GM18505 (cell line): ENCODE measurements around the gene GSN.

ENCODE experiments used
- ATAC-seq: cut with Tn5 transposase; IDR thresholded peaks from one replicate; pipeline ENCODE4 v1.9.1; 2021; ENCODE audit not compliant: unreplicated experiment
- POLR2A ChIP-seq: IDR thresholded peaks from 4 replicates; pipeline ENCODE4 v1.6.1; 2011; ENCODE audit warnings: borderline replicate concordance; ENCODE audit not compliant: insufficient read depth, insufficient read length; ENCODE audit errors: extremely low read depth

Gene GSN

DNA sequence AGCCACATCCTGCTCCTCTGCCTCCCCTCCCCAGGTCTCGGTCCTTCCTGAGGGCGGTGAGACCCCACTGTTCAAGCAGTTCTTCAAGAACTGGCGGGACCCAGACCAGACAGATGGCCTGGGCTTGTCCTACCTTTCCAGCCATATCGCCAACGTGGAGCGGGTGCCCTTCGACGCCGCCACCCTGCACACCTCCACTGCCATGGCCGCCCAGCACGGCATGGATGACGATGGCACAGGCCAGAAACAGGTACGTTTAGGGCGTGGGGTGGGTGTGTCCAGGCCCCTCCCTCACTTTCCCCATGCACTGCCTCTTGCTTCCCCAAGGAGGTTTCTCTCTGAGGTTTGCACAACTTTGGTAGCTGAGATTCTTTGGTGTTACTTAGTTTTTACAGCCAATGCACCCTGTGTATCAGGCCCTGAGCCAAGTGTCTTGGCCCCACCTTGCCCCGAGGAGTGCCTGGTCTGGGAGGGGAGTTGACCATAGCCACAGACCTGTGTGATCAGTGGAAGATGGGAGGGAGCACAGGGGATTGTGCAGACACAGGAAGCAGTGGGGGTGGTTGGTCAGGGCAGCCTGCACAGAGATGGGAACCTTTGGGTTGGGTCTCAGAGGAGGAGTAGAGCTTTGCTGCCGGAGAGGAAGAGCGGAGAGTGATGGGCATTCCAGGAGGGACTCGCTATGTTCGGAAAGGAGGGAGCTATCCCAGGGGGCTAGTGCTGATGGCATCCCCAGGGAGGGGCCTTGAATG is 50.8 kb downstream of the GSN start:
- TF ChIP-seq POLR2A, result no peak
- no peak for ATAC-seq

DNA sequence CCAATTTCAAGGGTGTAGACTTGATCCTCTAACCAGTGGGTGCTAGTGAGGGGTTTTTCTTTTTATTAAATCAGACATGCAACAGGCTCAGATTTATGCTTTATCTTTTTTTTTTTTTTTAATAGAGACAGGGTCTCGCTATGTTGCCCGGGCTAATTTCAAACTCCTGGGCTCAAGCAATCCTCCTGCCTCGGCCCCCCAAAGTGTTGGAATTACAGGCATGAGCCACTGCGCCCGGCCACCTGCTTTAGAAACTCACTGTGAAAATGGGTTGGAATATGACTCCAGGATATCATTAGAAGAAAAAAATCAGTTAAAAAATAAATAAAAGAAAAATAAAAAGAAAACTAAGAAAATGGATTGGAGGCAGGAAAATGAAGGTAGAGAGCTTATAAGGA is 51.4 kb downstream of the GSN start:
- TF ChIP-seq POLR2A, result no peak
- no peak for ATAC-seq

DNA sequence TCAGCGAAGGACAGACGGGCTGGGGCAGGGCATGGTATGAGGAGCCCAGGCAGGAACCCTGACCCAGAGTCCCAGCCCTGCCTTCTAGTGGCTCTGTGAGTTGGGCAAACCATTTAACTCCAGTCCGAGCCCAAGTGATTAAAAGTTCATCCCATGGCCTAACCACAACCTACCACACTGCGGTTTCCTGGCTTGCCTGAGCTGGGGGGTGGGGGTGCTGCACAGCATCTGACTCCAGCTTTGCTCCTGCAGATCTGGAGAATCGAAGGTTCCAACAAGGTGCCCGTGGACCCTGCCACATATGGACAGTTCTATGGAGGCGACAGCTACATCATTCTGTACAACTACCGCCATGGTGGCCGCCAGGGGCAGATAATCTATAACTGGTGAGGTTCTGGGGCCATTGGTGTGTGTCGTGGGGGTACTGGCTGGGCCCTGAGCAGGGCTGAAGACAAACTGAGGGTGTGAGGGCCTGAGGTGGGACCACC is 53.1 kb downstream of the GSN start:
- no peak for ATAC-seq
- no peak for TF ChIP-seq POLR2A

DNA sequence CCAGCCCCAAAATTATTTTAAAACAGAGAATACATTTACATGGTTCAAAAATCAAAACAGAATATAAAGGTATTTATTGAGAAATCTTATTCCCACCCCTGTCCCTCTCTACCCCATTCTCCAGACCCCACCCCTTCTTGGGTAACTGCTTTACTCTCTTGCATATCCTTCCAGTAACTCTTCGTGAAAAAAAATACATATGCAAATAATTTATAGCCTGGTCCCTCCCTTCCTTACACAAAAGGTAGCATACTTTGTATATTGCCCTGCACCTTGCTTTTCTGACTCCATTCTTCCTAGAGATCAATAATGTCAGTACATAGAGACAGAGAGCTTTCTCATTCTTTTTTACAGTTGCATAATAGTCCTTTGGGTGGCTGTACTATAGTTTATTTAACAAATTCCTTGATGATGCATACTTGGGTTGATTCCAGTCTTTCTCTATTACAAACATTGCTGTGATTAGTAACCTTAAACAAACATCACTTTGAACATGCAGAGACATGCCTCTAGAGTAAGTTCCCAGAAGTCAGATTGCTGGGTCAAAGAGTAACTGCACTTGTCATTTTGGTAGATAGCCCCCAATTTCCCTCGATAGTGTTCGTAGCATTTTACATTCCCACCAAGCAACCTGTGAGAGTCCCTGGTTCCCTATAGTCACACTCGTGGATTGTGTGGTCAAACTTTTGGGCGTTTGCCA is 54.2 kb downstream of the GSN start:
- no peak for ATAC-seq
- no peak for TF ChIP-seq POLR2A

DNA sequence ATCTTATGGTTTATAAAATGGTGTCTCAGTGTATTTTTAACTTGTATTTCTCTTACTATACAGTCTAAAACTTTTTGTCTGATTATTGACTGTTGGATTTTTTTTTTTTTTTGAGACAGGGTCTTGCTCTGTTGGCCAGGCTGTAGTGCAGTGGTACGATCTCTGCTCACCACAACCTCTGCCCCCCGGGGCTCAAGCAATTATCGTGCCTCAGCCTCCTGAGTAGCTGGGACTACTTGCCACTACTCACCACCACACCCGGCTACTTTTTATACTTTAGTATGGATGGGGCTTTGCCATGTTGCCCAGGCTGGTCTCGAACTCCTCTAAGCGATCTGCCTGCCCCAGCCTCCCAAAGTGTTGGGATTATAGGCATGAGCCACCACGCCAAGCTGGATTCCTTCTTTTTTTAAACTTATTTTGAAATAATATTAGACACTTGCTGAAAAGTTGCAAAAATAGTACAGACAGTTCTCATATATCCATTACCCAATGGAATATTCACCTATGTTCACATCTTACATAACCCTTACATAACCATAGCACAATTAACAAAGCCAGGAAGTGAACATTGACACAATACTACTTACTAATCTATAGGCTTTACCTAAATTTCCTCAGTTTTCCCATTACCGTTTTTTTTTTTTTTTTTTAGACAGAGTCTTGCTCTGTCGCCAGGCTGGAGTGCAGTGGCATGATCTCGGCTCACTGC is 54.9 kb downstream of the GSN start:
- ATAC-seq, result no peak
- TF ChIP-seq POLR2A, result no peak

DNA sequence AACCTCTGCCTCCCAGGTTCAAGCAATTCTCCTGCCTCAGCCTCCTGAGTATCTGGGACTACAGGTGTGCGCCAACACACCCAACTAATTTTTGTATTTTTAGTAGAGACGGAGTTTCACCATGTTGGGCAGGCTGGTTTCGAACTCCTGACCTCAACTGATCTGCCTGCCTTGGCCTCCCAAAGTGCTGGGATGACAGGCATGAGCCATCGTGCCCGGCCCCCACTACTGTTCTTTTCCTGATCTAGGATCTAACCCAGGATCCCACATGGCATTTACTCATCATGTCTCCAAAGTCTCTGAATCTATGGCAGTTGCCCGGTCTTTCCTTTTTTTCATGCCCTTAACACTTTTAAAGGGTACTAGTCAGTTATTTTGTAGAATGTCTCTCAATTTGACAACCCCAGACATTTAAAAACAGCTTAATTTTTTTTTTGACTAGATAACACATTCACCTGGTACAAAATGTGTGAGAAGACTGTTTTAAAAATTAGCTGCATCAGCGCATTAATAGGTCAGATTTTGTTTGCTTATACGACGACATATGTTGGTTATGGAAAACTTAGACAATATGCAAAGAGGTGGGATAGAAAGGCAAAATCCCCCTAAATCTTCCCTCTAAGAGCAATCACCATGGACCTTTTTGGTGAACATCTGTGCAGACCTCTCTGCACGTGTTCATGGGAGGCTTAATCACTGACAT is 55.6 kb downstream of the GSN start:
- no peak for TF ChIP-seq POLR2A
- no peak for ATAC-seq

DNA sequence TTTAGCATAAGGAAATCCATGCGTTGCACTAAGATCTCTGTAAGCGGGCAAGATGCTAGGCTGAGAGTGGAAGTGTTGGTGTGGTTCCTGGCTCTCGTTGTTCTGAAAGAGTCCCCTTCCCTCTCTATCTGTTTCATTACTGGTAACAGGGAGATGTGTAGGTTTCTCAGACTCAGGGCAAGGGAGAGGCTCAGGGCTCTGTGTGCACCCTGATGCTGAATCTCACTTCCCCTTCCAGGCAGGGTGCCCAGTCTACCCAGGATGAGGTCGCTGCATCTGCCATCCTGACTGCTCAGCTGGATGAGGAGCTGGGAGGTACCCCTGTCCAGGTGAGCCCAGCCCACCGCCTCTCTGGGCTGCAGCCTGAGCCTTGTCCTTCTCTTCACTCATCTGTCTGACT is 56.4 kb downstream of the GSN start:
- no peak for ATAC-seq
- no peak for TF ChIP-seq POLR2A

DNA sequence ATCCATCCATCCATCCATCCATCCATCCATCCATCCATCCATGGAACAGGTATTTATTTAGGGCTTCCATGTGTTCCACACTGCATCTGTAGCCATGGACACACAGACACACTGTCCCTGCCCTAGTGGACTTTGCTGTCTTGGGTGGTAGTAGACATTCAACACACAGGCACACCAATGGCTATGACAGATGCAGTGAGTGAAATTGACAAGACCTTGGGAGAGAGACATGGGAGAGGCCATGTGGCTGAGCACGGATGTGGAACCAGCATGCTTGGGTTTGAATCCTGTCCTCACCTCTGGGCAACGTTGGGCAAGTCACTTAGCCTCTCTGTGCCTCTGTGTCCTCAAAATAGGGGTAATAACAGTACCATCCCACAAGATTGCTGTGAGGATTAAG is 56.8 kb downstream of the GSN start:
- no peak for TF ChIP-seq POLR2A
- no peak for ATAC-seq

DNA sequence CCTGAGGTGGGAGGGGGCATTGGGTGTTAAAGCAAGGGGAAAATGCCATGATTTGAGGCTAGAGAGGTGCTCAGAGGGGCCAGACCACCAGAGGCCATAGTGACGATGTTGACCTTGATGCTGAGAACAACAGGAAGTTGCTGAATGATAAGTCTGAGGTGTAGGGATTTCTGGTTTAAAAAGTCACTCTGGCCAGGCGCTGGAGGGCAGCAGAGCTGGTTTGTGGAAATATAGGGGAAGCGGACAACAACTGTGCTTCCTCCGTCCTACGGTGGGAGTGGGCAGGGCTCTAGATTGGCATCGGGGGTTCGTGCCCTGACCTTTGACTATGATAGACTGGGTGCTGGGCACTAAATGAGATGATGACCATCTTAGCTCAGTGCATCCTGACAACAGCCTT is 57.4 kb downstream of the GSN start:
- TF ChIP-seq POLR2A, result no peak
- no peak for ATAC-seq

DNA sequence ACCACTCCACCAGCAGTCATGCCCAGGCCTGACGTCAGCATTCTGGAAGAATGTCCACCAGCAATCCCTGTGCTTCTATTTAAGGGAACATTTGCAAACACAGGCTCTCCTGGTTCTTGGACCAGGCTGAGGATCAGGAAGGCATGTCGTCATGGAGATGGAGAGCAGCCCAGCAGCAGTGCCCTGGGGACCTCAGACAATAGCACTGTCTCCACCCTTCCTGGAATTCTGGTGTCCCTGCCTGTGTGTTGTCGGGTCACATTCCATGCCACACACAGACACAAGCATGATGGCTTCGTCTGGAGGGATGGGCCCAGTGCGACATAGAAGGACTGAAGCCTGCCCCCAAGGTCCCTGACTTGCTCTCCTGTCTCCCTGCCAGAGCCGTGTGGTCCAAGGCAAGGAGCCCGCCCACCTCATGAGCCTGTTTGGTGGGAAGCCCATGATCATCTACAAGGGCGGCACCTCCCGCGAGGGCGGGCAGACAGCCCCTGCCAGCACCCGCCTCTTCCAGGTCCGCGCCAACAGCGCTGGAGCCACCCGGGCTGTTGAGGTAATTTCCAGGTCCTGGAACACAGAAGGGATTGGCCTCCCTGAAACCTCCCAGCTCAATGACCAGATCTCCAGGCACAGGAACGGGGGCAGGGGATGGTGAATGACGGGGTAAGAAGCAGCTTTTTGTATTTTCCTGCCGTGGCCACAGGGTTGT is 58.3 kb downstream of the GSN start:
- ATAC-seq, result no peak
- no peak for TF ChIP-seq POLR2A

DNA sequence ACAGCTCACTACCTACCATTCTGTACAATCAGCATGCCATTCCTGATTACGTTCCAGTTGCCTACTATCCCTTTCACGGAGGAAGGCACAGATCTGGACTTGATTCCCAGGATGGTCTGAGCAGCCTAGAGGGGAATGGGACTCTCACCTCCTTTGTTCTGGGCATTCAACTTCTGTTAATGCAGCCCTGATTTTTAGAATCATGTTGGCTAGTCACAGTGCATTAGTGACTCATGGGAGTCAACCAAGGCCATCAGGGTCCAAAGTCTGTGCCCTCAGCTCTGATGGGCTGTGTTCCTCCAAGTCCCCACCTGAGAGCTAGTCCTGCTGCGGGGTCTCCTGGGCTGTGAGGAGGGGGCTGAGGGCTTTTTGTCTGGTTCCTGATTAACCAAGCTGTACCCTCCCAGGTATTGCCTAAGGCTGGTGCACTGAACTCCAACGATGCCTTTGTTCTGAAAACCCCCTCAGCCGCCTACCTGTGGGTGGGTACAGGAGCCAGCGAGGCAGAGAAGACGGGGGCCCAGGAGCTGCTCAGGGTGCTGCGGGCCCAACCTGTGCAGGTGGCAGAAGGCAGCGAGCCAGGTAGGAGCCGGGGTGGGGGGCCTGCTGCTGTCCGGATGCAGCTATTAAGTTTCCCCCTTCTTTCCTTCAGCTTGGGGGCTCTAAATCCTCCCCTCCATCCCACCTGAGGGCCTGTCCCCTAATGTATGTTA is 59.1 kb downstream of the GSN start:
- no peak for ATAC-seq
- no peak for TF ChIP-seq POLR2A

DNA sequence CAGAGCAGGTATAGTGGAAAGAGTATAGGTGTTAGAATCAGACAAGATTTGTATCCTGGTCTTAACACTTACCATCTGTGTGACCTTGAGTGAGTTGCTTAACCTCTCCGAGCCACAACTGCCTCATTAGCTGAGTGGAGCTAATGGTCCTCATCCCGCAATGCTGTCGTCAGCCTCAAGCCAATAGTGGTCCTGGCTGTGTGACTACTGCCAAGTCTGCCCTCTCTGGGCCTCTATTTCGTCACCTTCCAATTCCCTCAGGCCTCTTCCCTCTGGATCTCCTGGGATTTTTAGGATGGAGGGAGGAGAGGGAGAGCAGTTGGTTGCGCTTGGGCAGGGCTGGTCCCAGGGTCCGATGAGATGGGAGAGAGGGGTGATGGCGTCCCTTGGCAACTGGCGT is 60.5 kb downstream of the GSN start:
- no peak for TF ChIP-seq POLR2A
- ATAC-seq, result no peak

DNA sequence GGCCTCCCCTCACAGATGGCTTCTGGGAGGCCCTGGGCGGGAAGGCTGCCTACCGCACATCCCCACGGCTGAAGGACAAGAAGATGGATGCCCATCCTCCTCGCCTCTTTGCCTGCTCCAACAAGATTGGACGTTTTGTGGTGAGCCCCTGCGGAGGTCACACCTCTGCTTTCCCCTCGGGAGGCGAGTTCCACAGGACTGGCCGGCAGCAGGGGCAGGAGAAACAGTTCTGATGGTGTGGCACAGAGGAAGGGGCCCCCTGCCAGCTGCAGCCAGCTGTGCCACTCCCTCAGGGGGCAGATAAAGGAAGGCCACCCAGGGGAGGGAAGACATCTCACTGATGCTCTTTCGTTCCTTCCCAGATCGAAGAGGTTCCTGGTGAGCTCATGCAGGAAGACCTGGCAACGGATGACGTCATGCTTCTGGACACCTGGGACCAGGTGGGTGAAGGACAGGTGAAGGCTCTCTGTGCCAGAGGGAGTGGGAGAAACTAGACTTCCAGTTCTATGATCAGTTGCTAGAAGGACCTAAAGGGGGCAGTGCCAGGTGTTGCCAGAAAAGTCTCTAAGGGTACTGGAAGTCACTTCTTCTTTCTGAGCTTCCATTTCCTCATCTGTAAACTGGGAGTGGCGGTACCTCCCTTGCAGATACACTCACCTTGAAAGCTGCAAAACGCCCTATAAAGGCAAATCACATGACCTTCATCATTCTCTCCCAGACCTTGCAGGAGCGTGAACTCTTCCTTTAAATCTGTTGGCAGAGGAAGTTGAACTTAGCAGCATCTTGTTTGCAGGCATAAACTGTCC is 61.1 kb downstream of the GSN start:
- no peak for ATAC-seq
- no peak for TF ChIP-seq POLR2A
